HepG2 (cell line): ENCODE results near the gene PHF10. TPM values are rescaled to one million over a fixed set of nuclear protein-coding genes. Genes with fewer than 3 reads are reported as not detected.

Experiments used
- BATF2 ChIP-seq: sonication (generic); formaldehyde crosslinking; IDR thresholded peaks from 2 replicates; pipeline ENCODE4 v1.8.0; 2022; ENCODE audit warnings: mild to moderate bottlenecking, missing genetic modification reagents, moderate library complexity
- DRAP1 ChIP-seq: IDR thresholded peaks from 2 replicates; pipeline ENCODE4 v1.6.1; 2016; ENCODE audit warnings: missing genetic modification reagents, missing compliant biosample characterization
- ESRRA ChIP-seq: sonication (generic); formaldehyde crosslinking; IDR thresholded peaks from 2 replicates; pipeline ENCODE4 v1.5.1; 2020; ENCODE audit warnings: mild to moderate bottlenecking, low read depth, missing genetic modification reagents
- FOSL2 ChIP-seq: sonication (generic); formaldehyde crosslinking; IDR thresholded peaks from 2 replicates; pipeline ENCODE4 v1.4.0; 2020; ENCODE audit warnings: missing genetic modification reagents
- GMEB2 ChIP-seq: IDR thresholded peaks from 2 replicates; pipeline ENCODE4 v1.6.1; 2016; ENCODE audit warnings: missing biosample characterization, missing genetic modification reagents, low read depth
- GPN1 ChIP-seq: sonication (generic); formaldehyde crosslinking; IDR thresholded peaks from 2 replicates; pipeline ENCODE4 v1.5.1; 2020; ENCODE audit warnings: missing genetic modification reagents, borderline replicate concordance
- KDM3A ChIP-seq: IDR thresholded peaks from 2 replicates; pipeline ENCODE4 v1.6.1; 2018; ENCODE audit warnings: low read depth, missing compliant biosample characterization
- MAZ ChIP-seq, 2 experiments: sonication (generic) in 1 of 2; formaldehyde crosslinking in 1 of 2; IDR thresholded peaks; 2 replicates each; pipeline versions ENCODE4 v1.5.0 to v1.6.1; 2012 to 2020; ENCODE audit warnings: low read depth in 2 of 2, mild to moderate bottlenecking in 2 of 2, borderline replicate concordance in 1 of 2, improper control_type of control experiment in 1 of 2, low read length in 1 of 2, missing genetic modification reagents in 1 of 2, moderate library complexity in 1 of 2
- MED13 ChIP-seq: sonication (generic); formaldehyde crosslinking; IDR thresholded peaks from 2 replicates; pipeline ENCODE4 v1.5.0; 2020; ENCODE audit warnings: missing genetic modification reagents
- MLXIP ChIP-seq: sonication (generic); formaldehyde crosslinking; IDR thresholded peaks from 2 replicates; pipeline ENCODE4 v1.9.0; 2021; ENCODE audit warnings: missing genetic modification reagents, borderline replicate concordance
- MTA1 ChIP-seq: sonication (generic); formaldehyde crosslinking; IDR thresholded peaks from 2 replicates; pipeline ENCODE4 v1.4.0; 2020; ENCODE audit warnings: missing genetic modification reagents, mild to moderate bottlenecking, borderline replicate concordance
- MTERF4 ChIP-seq: sonication (generic); formaldehyde crosslinking; IDR thresholded peaks from 2 replicates; pipeline ENCODE4 v1.8.0; 2023; ENCODE audit warnings: mild to moderate bottlenecking, missing genetic modification reagents
- PHF21A ChIP-seq: sonication (generic); formaldehyde crosslinking; IDR thresholded peaks from 2 replicates; pipeline ENCODE4 v1.5.0; 2020; ENCODE audit warnings: mild to moderate bottlenecking, missing genetic modification reagents
- PREB ChIP-seq: sonication (generic); formaldehyde crosslinking; IDR thresholded peaks from 2 replicates; pipeline ENCODE4 v1.4.0; 2020; ENCODE audit warnings: missing genetic modification reagents
- RCOR2 ChIP-seq: IDR thresholded peaks from 2 replicates; pipeline ENCODE4 v1.6.1; 2016; ENCODE audit warnings: missing biosample characterization, missing genetic modification reagents
- TMF1 ChIP-seq: sonication (generic); formaldehyde crosslinking; IDR thresholded peaks from 2 replicates; pipeline ENCODE4 v1.8.1; 2022; ENCODE audit warnings: low read depth, missing genetic modification reagents
- TOPORS ChIP-seq: sonication (generic); formaldehyde crosslinking; IDR thresholded peaks from 2 replicates; pipeline ENCODE4 v1.8.0; 2023; ENCODE audit warnings: mild to moderate bottlenecking, missing genetic modification reagents
- TRIM22 ChIP-seq: fragments of 450-650 bp; IDR thresholded peaks from 2 replicates; pipeline ENCODE4 v1.6.1; 2017
- ZNF264 ChIP-seq: sonication (generic); formaldehyde crosslinking; IDR thresholded peaks from 2 replicates; pipeline ENCODE4 v1.4.0; 2020; ENCODE audit warnings: missing genetic modification reagents
- ZNF670 ChIP-seq: sonication (generic); formaldehyde crosslinking; IDR thresholded peaks from 2 replicates; pipeline ENCODE4 v1.8.0; 2022; ENCODE audit warnings: mild to moderate bottlenecking, missing genetic modification reagents, borderline replicate concordance
- polyA plus RNA-seq, 8 experiments: library from polyadenylated mRNA; depleted of rRNA in 3 of 8; stranded (reverse) in 7 of 8; unstranded in 1 of 8; fragments of >200 nt; fragmentation: Illumina TruSeq in 4 of 8; extraction: Trizol in 4 of 8; gene quantifications; 2 replicates each; pipeline versions ENCODE4 v1.2.1 to v1.2.3, GENCODE V29; 2011 to 2016; ENCODE audit warnings: low read depth in 4 of 8, missing spikeins in 1 of 8, mixed read lengths in 1 of 8; ENCODE audit not compliant: insufficient read depth in 1 of 8
- total RNA-seq, 5 experiments: library from RNA; depleted of rRNA; stranded (reverse); fragments of >200 nt; fragmentation: Illumina TruSeq; extraction: Trizol; gene quantifications; 2 replicates each; pipeline ENCODE4 v1.2.3, GENCODE V29; 2016; ENCODE audit warnings: low read depth in 1 of 5

Gene PHF10
- total and polyA plus RNA-seq, 2 of the 13 experiments (the other 11 are each of a cell fraction or from before 2014, with no cell fraction given) = 42.1 to 84.1 TPM

GRCh38 chr6:169723200-169723909 lies 945 bp downstream of the PHF10 start (continued):
- TF ChIP-seq TRIM22 (no peak), ZNF264 (CRISPR knock-in tag) (no peak), GPN1 (no peak), MTA1 (CRISPR knock-in tag) (no peak), DRAP1 (CRISPR knock-in tag) (no peak), FOSL2 (no peak), PREB (CRISPR knock-in tag) (no peak), ZNF670 (CRISPR knock-in tag) (no peak), ESRRA (CRISPR knock-in tag) (no peak), PHF21A (CRISPR knock-in tag) (no peak), MTERF4 (CRISPR knock-in tag) (peak; percentile 46; the same call in 1 of the 2 replicates), MAZ (IDR thresholded peaks at IDR 0.05; ENCODE audit: borderline replicate concordance, low read depth, low read length) (no peak), MAZ (CRISPR knock-in tag; IDR thresholded peaks at IDR 0.05; ENCODE audit: low read depth) (no peak), TOPORS (CRISPR knock-in tag) (no peak), BATF2 (CRISPR knock-in tag) (no peak), RCOR2 (CRISPR knock-in tag) (no peak), MED13 (CRISPR knock-in tag) (0 out of 2 replicates have a peak, but pooled peaks have one; percentile 28), GMEB2 (no peak), MLXIP (CRISPR knock-in tag) (no peak), KDM3A (CRISPR knock-in tag) (no peak), TMF1 (CRISPR knock-in tag) (no peak; the same call in 1 of the 2 replicates)
